22Rv1 (cell line): ENCODE results near the gene FNBP1L.
A peak's percentile ranks its signal among the peaks of the same experiment; 100 is the strongest.

Source experiments
- H3K27ac ChIP-seq: fragments of 450-650 bp; 2 replicates; pipeline ENCODE4 v1.5.1; 2017
- ZFX ChIP-seq: fragments of 450-650 bp; IDR thresholded peaks from 2 replicates; pipeline ENCODE4 v1.6.1; 2017; ENCODE audit warnings: antibody characterized with exemption, borderline replicate concordance
- TF ChIP-seq, protein P1 (sequence below): fragments of 450-650 bp; IDR thresholded peaks from 2 replicates; pipeline ENCODE4 v1.5.1; 2017; ENCODE audit warnings: mild to moderate bottlenecking

The FNBP1L gene

DNA sequence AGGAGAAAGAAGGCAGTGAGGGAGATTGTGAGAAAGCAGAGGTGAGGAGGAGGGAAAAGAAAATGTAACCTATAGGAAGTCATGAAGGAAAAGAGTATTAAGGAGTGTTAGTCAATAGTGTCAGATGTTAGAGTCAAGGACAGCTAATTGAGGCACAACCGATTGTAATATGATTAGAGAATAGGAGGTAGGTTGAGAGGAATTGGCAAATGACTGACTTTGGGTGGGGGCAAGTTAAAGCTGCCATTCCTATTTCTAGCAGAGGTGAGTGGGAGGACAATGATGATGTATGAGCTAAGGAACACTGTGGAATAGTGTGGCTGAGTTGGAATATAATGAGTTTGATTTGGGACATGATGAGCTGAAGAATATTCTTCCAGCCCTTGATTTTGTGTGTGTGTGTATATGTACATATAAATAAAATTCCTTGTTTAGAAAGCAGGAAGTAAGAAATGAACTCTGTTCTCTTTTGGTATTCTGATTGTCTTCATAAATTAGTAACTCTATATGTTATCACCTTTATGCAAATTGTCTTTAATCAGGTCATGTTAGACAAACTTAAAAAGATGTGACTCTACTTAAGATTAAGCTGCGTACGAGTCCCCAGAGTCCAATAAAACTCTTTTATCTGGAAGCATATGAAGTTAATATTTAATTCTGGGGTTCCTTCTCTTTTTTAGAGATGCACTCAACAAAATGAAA lies 98.4 kb downstream of the FNBP1L start:
- no peak overlapping the region for H3K27ac ChIP-seq
- TF ChIP-seq, protein P1, sequence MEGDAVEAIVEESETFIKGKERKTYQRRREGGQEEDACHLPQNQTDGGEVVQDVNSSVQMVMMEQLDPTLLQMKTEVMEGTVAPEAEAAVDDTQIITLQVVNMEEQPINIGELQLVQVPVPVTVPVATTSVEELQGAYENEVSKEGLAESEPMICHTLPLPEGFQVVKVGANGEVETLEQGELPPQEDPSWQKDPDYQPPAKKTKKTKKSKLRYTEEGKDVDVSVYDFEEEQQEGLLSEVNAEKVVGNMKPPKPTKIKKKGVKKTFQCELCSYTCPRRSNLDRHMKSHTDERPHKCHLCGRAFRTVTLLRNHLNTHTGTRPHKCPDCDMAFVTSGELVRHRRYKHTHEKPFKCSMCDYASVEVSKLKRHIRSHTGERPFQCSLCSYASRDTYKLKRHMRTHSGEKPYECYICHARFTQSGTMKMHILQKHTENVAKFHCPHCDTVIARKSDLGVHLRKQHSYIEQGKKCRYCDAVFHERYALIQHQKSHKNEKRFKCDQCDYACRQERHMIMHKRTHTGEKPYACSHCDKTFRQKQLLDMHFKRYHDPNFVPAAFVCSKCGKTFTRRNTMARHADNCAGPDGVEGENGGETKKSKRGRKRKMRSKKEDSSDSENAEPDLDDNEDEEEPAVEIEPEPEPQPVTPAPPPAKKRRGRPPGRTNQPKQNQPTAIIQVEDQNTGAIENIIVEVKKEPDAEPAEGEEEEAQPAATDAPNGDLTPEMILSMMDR, result no peak
- TF ChIP-seq ZFX, result no peak

DNA sequence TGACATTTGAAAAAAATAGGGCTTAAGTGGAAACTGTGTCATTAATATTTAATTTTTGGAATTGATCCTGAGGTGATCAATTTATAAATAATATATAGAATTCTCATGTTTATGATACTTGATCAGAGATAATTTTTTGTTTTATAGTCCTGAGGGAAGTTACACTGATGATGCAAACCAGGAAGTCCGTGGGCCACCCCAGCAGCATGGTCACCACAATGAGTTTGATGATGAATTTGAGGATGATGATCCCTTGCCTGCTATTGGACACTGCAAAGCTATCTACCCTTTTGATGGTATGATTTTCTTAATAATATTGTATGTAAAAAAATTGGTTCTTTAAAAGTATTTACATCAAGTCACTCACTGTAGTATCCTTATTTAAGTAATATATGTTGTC lies 101.2 kb downstream of the FNBP1L start:
- TF ChIP-seq, protein P1, result no peak
- no peak for TF ChIP-seq ZFX
- H3K27ac ChIP-seq, result no peak overlapping the region

DNA sequence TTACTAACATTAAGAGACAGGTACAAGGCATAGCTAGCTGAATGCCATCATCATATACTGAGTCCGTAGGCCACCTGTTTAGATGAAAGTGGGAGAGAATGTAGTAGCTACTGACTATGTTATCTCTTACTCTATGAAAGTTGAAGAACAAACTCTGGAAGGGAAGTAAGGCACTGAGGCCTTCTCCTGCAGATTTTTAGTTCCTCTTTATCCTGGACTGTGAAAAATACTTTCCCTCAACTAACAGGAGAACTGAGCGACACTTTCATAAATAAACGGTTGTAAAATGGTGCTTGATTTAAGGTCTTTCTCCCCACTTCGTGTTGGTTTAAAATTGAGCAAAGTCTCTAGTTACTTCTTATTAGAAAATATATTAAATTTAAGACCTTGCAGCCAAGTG lies 101.9 kb downstream of the FNBP1L start:
- no peak for TF ChIP-seq ZFX
- TF ChIP-seq, protein P1, result no peak
- no peak overlapping the region for H3K27ac ChIP-seq

DNA sequence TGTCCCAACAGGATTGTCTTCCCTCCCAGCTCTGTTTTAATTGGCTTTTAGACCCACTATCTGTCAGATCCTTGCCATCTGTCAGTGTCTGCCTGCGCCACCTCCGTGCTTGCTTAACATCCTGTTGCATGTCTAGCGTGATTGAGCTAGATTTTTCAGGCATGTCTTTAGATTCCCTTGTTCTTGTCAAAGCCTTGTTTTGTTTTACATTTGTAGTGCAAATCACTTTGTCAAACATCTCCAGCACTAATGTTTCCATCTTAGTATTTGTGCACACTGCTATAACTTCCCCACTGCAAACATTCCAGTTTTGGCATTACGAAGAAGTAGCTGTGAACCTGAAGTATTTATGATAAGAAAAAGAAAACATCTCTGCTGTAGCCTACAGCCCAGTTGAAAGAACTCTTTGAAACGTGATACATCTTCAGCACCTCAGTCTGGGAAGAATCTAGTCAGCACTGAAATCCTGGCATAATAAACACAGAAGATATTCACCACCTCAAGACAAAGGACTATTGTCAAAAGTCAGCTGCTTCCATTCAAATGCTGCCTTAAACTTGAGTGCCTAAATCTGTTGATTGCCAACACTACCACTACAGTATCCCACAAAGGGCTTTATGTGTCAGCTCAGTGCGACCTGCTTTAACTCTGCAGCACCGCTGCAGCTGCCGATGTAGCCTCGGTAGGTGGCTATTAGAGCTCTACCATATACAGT lies 105.0 kb downstream of the FNBP1L start:
- TF ChIP-seq, protein P1, result no peak
- no peak for TF ChIP-seq ZFX
- peak overlapping the region; percentile 80 for H3K27ac ChIP-seq

DNA sequence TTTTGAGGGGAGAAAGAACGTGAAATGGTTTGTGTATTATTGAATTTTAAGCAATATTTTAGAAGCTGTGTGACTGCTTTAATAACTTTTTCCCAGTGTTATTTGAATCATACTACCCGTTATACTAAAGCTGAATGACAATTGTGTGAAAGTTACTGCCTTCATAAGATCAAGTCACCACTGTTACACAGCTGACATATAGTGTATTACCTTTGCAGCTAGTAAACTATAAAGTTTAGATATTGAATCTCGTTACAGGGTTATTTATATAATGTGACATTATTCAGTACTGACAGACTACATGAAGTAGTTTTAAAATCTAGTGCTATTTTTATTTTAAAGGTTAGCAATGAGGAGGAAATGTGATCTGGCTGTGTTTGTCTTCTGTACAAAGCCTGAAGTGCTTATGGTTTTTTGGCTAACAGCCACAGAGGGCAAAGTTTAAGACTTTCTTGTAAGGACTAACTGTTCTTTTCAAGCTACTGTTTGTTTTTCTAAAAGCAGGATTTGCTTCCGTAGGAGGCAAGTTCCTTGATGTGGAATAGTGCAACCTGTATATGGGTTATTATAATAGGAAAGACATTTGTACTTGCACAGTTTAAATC lies 106.1 kb downstream of the FNBP1L start:
- peak overlapping the region; percentile 80 for H3K27ac ChIP-seq

DNA sequence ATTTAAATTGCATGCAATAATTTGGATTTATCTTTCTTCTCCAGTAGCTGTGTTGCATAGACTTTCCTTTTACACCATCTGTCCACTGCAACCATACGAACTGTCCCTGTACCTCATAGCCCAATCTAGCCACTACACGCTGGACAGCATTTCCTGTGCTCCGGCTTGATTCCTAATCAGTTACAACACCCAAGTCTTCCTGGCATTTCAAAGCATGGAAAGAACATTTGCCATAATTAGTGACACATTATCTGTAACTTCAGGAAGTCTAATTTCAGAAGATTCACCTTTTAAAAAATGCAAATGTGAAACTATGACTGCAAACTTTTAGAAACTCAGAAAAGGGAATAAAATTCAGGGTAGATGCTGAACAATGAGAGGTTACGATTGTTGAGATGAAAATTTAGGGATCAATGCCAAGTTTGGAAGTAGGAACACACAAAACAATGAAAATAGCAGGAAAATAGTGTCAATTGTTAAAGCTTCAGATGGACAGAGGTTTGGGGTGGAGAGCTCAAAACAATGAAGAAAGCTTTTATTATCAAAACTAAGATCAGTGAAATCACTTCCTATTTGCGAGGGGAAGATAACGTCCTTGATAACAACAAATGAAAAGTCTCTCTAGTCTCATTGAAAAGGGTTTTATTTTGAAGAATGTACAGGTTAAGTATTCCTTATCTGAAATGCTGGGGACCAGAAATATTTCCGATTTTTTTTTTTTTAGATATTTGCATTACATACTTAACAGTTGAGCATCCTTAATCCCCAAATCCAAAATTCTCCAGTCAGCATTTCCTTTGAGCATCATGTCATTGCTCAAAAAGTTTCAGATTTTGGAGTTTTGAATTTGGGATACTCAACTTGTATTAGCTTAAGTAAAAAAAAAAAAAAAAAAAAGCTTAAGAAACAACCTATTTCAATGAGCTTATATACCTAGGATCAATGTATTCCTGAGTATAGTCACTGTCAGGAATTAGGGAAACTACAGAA lies 107.3 kb downstream of the FNBP1L start:
- TF ChIP-seq, protein P1, result no peak
- TF ChIP-seq ZFX, result no peak
- peak overlapping the region; percentile 80 for H3K27ac ChIP-seq

DNA sequence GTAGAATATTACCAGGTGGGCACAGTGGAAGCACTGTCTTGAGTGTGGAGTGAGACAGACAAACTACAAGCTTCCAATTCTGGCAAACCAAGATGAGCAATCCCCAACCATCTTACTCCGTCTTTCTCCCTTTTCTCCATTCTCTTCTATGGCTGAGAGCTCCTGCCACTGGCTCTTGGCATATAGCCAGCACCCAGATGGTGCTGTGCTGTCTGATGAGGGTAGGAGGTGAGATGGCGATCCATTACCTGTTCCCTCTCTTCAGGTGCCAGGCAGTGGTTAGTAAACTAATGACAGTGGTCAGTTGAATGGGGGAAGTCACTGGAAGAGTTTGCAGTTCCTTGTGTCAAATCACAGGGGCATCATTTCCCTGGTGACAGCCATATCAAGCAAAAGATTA lies 108.4 kb downstream of the FNBP1L start:
- H3K27ac ChIP-seq, result peak overlapping the region; percentile 14; the same call in 1 of the 2 replicates

More for the DNA sequence above, 108.4 kb downstream of the FNBP1L start:
- TF ChIP-seq, protein P1, result no peak
- TF ChIP-seq ZFX, result no peak
